ENCODE results near the gene CHRM4. TPM values are rescaled to one million over a fixed set of nuclear protein-coding genes. Genes with fewer than 3 reads are reported as not detected.

The CHRM4 gene
- total RNA-seq, 2 donors from 2014 or later = 4.3 to 4.8 TPM

GRCh38 chr11:46417711-46418110 lies 26.1 kb upstream of the CHRM4 start:
- Mint-ChIP-seq H3K4me1 (no peaks in the 10 kb centered on the region), H3K27me3 (no peaks in the 10 kb centered on the region), H3K36me3 (ENCODE audit: low read depth) (peaks cover 12% of the 10 kb centered on the region), H3K27ac (no peak overlapping the region), H3K4me3 (no peak overlapping the region)
- no peaks in the 10 kb centered on the region for H3K9me3 ChIP-seq (ENCODE audit: control insufficient read depth, low read length, poor library complexity, severe bottlenecking)
- ATAC-seq = no peak
- DNase-seq = no peak

- no peak overlapping the region for H3K27ac Mint-ChIP-seq
- no peaks in the 10 kb centered on the region for H3K27me3 Mint-ChIP-seq
- no peak overlapping the region for H3K4me3 Mint-ChIP-seq
These were observed 23.3 kb upstream of the CHRM4 start for GRCh38 chr11:46414879-46415278.

GRCh38 chr11:46414466-46414796 lies 22.9 kb upstream of the CHRM4 start:
- no peaks in the 10 kb centered on the region for H3K9me3 ChIP-seq (ENCODE audit: control insufficient read depth, low read length, poor library complexity, severe bottlenecking)
- ATAC-seq (no peak), DNase-seq (no peak)
- Mint-ChIP-seq H3K4me1 (no peaks in the 10 kb centered on the region), H3K27me3 (no peaks in the 10 kb centered on the region), H3K27ac (no peak overlapping the region), H3K36me3 (ENCODE audit: low read depth) (peaks cover 15% of the 10 kb centered on the region), H3K4me3 (no peak overlapping the region)

More at GRCh38 chr11:46414879-46415278, 23.3 kb upstream of the CHRM4 start:
- no peaks in the 10 kb centered on the region for H3K9me3 ChIP-seq (ENCODE audit: control insufficient read depth, low read length, poor library complexity, severe bottlenecking)
- no peak for DNase-seq
- ATAC-seq = no peak
- Mint-ChIP-seq H3K36me3 (ENCODE audit: low read depth) (peaks cover 13% of the 10 kb centered on the region), H3K4me1 (no peaks in the 10 kb centered on the region)

- no peak overlapping the region for H3K27ac Mint-ChIP-seq
- no peak overlapping the region for H3K4me3 Mint-ChIP-seq
- no peaks in the 10 kb centered on the region for H3K9me3 ChIP-seq (ENCODE audit: control insufficient read depth, low read length, poor library complexity, severe bottlenecking)
- DNase-seq (no peak), ATAC-seq (no peak)
- no peaks in the 10 kb centered on the region for H3K4me1 Mint-ChIP-seq
- H3K36me3 Mint-ChIP-seq (ENCODE audit: low read depth) = peaks cover 15% of the 10 kb centered on the region
- no peaks in the 10 kb centered on the region for H3K27me3 Mint-ChIP-seq
These were observed 22.3 kb upstream of the CHRM4 start for GRCh38 chr11:46413760-46414465.

GRCh38 chr11:46410021-46410420 lies 18.4 kb upstream of the CHRM4 start:
- Mint-ChIP-seq H3K27me3 (no peaks in the 10 kb centered on the region), H3K36me3 (ENCODE audit: low read depth) (peaks cover 5% of the 10 kb centered on the region), H3K27ac (no peak overlapping the region), H3K4me3 (no peak overlapping the region), H3K4me1 (peaks cover 1% of the 10 kb centered on the region)
- no peak for DNase-seq
- ATAC-seq = no peak
- no peaks in the 10 kb centered on the region for H3K9me3 ChIP-seq (ENCODE audit: control insufficient read depth, low read length, poor library complexity, severe bottlenecking)

- Mint-ChIP-seq H3K27me3 (no peaks in the 10 kb centered on the region), H3K27ac (no peak overlapping the region), H3K4me1 (peaks cover 2% of the 10 kb centered on the region), H3K4me3 (no peak overlapping the region), H3K36me3 (ENCODE audit: low read depth) (peaks cover 4% of the 10 kb centered on the region)
- no peaks in the 10 kb centered on the region for H3K9me3 ChIP-seq (ENCODE audit: control insufficient read depth, low read length, poor library complexity, severe bottlenecking)
- no peak for ATAC-seq
- DNase-seq = no peak
These were observed 16.9 kb upstream of the CHRM4 start for GRCh38 chr11:46408407-46408986.

- Mint-ChIP-seq H3K4me3 (no peak overlapping the region), H3K27ac (peak overlapping the region; percentile 62), H3K27me3 (no peaks in the 10 kb centered on the region), H3K4me1 (peaks cover 2% of the 10 kb centered on the region), H3K36me3 (ENCODE audit: low read depth) (peaks cover 4% of the 10 kb centered on the region)
- ATAC-seq (no peak), DNase-seq (no peak)
- no peaks in the 10 kb centered on the region for H3K9me3 ChIP-seq (ENCODE audit: control insufficient read depth, low read length, poor library complexity, severe bottlenecking)
These were observed 16.1 kb upstream of the CHRM4 start for GRCh38 chr11:46407635-46408034.

- DNase-seq (no peak), ATAC-seq (no peak)
- H3K4me3 Mint-ChIP-seq = no peak overlapping the region
- H3K27me3 Mint-ChIP-seq = no peaks in the 10 kb centered on the region
- peaks cover 2% of the 10 kb centered on the region for H3K4me1 Mint-ChIP-seq
- H3K36me3 Mint-ChIP-seq (ENCODE audit: low read depth) = no peaks in the 10 kb centered on the region
- no peaks in the 10 kb centered on the region for H3K9me3 ChIP-seq (ENCODE audit: control insufficient read depth, low read length, poor library complexity, severe bottlenecking)
- no peak overlapping the region for H3K27ac Mint-ChIP-seq
These were observed 13.0 kb upstream of the CHRM4 start for GRCh38 chr11:46404476-46405017.

GRCh38 chr11:46402957-46403902 lies 11.7 kb upstream of the CHRM4 start:
- H3K4me1 Mint-ChIP-seq = peaks cover 2% of the 10 kb centered on the region
- ATAC-seq = no peak
- H3K36me3 Mint-ChIP-seq (ENCODE audit: low read depth) = no peaks in the 10 kb centered on the region
- no peak for DNase-seq
- no peak overlapping the region for H3K4me3 Mint-ChIP-seq
- no peaks in the 10 kb centered on the region for H3K27me3 Mint-ChIP-seq
- no peaks in the 10 kb centered on the region for H3K9me3 ChIP-seq (ENCODE audit: control insufficient read depth, low read length, poor library complexity, severe bottlenecking)
- H3K27ac Mint-ChIP-seq = no peak overlapping the region

GRCh38 chr11:46397526-46397925 lies 6.0 kb upstream of the CHRM4 start:
- Mint-ChIP-seq H3K4me3 (no peak overlapping the region), H3K4me1 (peaks cover 9% of the 10 kb centered on the region), H3K36me3 (ENCODE audit: low read depth) (peaks cover 4% of the 10 kb centered on the region), H3K27ac (no peak overlapping the region), H3K27me3 (peaks cover 8% of the 10 kb centered on the region)
- DNase-seq (no peak), ATAC-seq (no peak)
- no peaks in the 10 kb centered on the region for H3K9me3 ChIP-seq (ENCODE audit: control insufficient read depth, low read length, poor library complexity, severe bottlenecking)

GRCh38 chr11:46393759-46394158 lies 2.2 kb upstream of the CHRM4 start:
- ATAC-seq (no peak), DNase-seq (no peak)
- Mint-ChIP-seq H3K27me3 (peaks cover 16% of the 10 kb centered on the region), H3K4me3 (peak overlapping the region; percentile 85), H3K27ac (no peak overlapping the region), H3K4me1 (peaks cover 20% of the 10 kb centered on the region), H3K36me3 (ENCODE audit: low read depth) (peaks cover 4% of the 10 kb centered on the region)
- H3K9me3 ChIP-seq (ENCODE audit: control insufficient read depth, low read length, poor library complexity, severe bottlenecking) = no peaks in the 10 kb centered on the region

GRCh38 chr11:46393231-46393616 lies 1.6 kb upstream of the CHRM4 start:
- Mint-ChIP-seq H3K27me3 (peaks cover 21% of the 10 kb centered on the region), H3K36me3 (ENCODE audit: low read depth) (peaks cover 4% of the 10 kb centered on the region), H3K27ac (peak overlapping the region; percentile 62), H3K4me1 (peaks cover 22% of the 10 kb centered on the region), H3K4me3 (peak overlapping the region; percentile 85)
- DNase-seq (no peak), ATAC-seq (no peak)
- no peaks in the 10 kb centered on the region for H3K9me3 ChIP-seq (ENCODE audit: control insufficient read depth, low read length, poor library complexity, severe bottlenecking)

Measured in T-helper 17 cell (primary cell).